NCI-H2107 (cell line): ENCODE data around the gene STX1A.
A peak's percentile ranks its signal among the peaks of the same experiment; 100 is the strongest.

ENCODE experiments used
- DNase-seq: peaks from one replicate; lab custom pipeline; 2025; lab: John Stamatoyannopoulos, UW

STX1A gene

GRCh38 chr7:73706126-73707044 is 13.1 kb downstream of the STX1A start:
- peak; percentile 16 for DNase-seq

GRCh38 chr7:73705551-73705920 is 13.9 kb downstream of the STX1A start:
- DNase-seq, result no peak

- DNase-seq, result no peak
Observed at GRCh38 chr7:73704640-73705550, 14.6 kb downstream of the STX1A start.

GRCh38 chr7:73703757-73704639 is 15.5 kb downstream of the STX1A start:
- DNase-seq, result no peak

GRCh38 chr7:73703225-73703624 is 16.2 kb downstream of the STX1A start:
- no peak for DNase-seq

- no peak for DNase-seq
Observed at GRCh38 chr7:73702665-73703064, 16.8 kb downstream of the STX1A start.

- no peak for DNase-seq
Observed at GRCh38 chr7:73702226-73702625, 17.2 kb downstream of the STX1A start.

GRCh38 chr7:73701357-73701995 is 18.0 kb downstream of the STX1A start:
- DNase-seq, result no peak

GRCh38 chr7:73700581-73701134 is 18.8 kb downstream of the STX1A start:
- no peak for DNase-seq

GRCh38 chr7:73700069-73700423 is 19.4 kb downstream of the STX1A start:
- DNase-seq, result no peak

GRCh38 chr7:73699370-73700068 is 19.9 kb downstream of the STX1A start:
- no peak for DNase-seq

GRCh38 chr7:73698410-73698809 is 21.1 kb downstream of the STX1A start:
- DNase-seq, result no peak

- no peak for DNase-seq
Observed at GRCh38 chr7:73696372-73696771, 23.1 kb downstream of the STX1A start.

- DNase-seq, result no peak
Observed at GRCh38 chr7:73690646-73691045, 28.8 kb downstream of the STX1A start.

- DNase-seq, result no peak
Observed at GRCh38 chr7:73688288-73688687, 31.2 kb downstream of the STX1A start.

GRCh38 chr7:73685311-73685710 is 34.2 kb downstream of the STX1A start:
- DNase-seq, result no peak

- DNase-seq, result no peak
Observed at GRCh38 chr7:73683788-73684693, 35.4 kb downstream of the STX1A start.

- DNase-seq, result peak; percentile 93
Observed at GRCh38 chr7:73683056-73683787, 36.2 kb downstream of the STX1A start, which contains the start of the genes BUD23 and DNAJC30. TSS of gene BUD23 (plus strand) at chr7:73683597. CDS start at chr7:73683626, 29 bp downstream. TSS of gene DNAJC30 (minus strand) at chr7:73683453. CDS start at chr7:73683423, 30 bp downstream.

- DNase-seq, result no peak
Observed at GRCh38 chr7:73682745-73683055, 36.8 kb downstream of the STX1A start.
